Panc1 (cell line): ENCODE measurements around the gene LCE7A. TPM values are rescaled to one million over a fixed set of nuclear protein-coding genes. Genes with fewer than 3 reads are reported as not detected.

Experiments used
- ATAC-seq: fragments of 200-7000 bp; cut with Tn5 transposase; 2 replicates; pipeline ENCODE4 v1.9.1; 2020; ENCODE audit warnings: mild to moderate bottlenecking, moderate library complexity
- BruUV-seq: library from RNA; stranded (reverse); fragments of 400-500 nt; replicated peaks from 2 replicates; lab custom pipeline; 2021; lab: Mats Ljungman, UMichigan
- CTCF ChIA-PET: fragments of 300-600 bp; sonication (Branson Sonifier 250); formaldehyde crosslinking; loops from one replicate; lab custom pipeline; 2022; ENCODE audit warnings: antibody characterized with exemption; lab: Charles Lee
- POLR2A ChIA-PET: fragments of 300-600 bp; sonication (Branson Sonifier 250); formaldehyde crosslinking; loops from one replicate; lab custom pipeline; 2022; ENCODE audit warnings: antibody characterized with exemption; lab: Charles Lee
- DNase-seq: peaks from one replicate; pipeline ENCODE4 v3.0.0-alpha.2; 2010; ENCODE audit warnings: low read depth, low spot score
- H3K27ac ChIP-seq: 2 replicates; pipeline ENCODE4 v1.5.1; 2011; ENCODE audit warnings: mild to moderate bottlenecking, low read length, inconsistent platforms
- H3K27me3 ChIP-seq: fragments of 200-500 bp; sonication (Bioruptor generic); 2 replicates; pipeline ENCODE4 v1.6.0; 2014; ENCODE audit warnings: low read length, inconsistent platforms; ENCODE audit not compliant: control insufficient read depth, insufficient read depth
- H3K36me3 ChIP-seq: fragments of 200-500 bp; sonication (Bioruptor generic); 2 replicates; pipeline ENCODE4 v1.5.1; 2014; ENCODE audit warnings: inconsistent platforms, mild to moderate bottlenecking, low read length, moderate library complexity; ENCODE audit not compliant: control insufficient read depth, insufficient read depth
- H3K4me1 ChIP-seq: 2 replicates; pipeline ENCODE4 v1.5.1; 2011; ENCODE audit warnings: inconsistent platforms, mild to moderate bottlenecking, low read length, moderate library complexity; ENCODE audit not compliant: control insufficient read depth, insufficient read depth
- H3K4me3 ChIP-seq, 2 experiments: 2 replicates each; pipeline ENCODE4 v1.5.1; 2011 to 2012; ENCODE audit warnings: low read depth in 2 of 2, low read length in 2 of 2, mild to moderate bottlenecking in 2 of 2, inconsistent platforms in 1 of 2, moderate library complexity in 1 of 2
- H3K9me3 ChIP-seq: fragments of 200-500 bp; sonication (Bioruptor generic); 2 replicates; pipeline ENCODE4 v1.5.1; 2014; ENCODE audit warnings: low read depth, mild to moderate bottlenecking, inconsistent platforms, low read length, moderate library complexity; ENCODE audit not compliant: control insufficient read depth, insufficient read depth
- POLR2AphosphoS5 ChIP-seq: IDR thresholded peaks from 2 replicates; pipeline ENCODE4 v1.6.1; 2012; ENCODE audit warnings: mild to moderate bottlenecking, low read depth, low read length, moderate library complexity
- SIN3A ChIP-seq: IDR thresholded peaks from 2 replicates; pipeline ENCODE4 v1.6.1; 2012; ENCODE audit warnings: low read depth, mild to moderate bottlenecking, low read length, moderate library complexity, borderline replicate concordance; ENCODE audit not compliant: insufficient read depth
- TCF7L2 ChIP-seq: IDR thresholded peaks from 2 replicates; pipeline ENCODE4 v1.6.1; 2011; ENCODE audit warnings: mild to moderate bottlenecking, low read depth, low read length, inconsistent platforms
- in situ Hi-C: cut with HindIII; loops from 2 replicates; pipeline ENCODE4 v1.10.0; 2016; ENCODE audit warnings: low sequenced_read_pairs, low pct_unique_long_range_greater_than_20kb
- intact Hi-C: fragments of 100-400 bp; cut with micrococcal nuclease; formaldehyde crosslinking; loops from one replicate; pipeline ENCODE4 v1.10.0; 2022; ENCODE audit not compliant: unreplicated experiment
- total RNA-seq: library from RNA; stranded (reverse); gene quantifications from one replicate; pipeline ENCODE4 v1.2.1, GENCODE V29; 2021; ENCODE audit not compliant: unreplicated experiment
- TF ChIP-seq, protein P1 (sequence below): fragments of 450-650 bp; IDR thresholded peaks from 2 replicates; pipeline ENCODE4 v1.5.1; 2017; ENCODE audit warnings: mild to moderate bottlenecking
- TF ChIP-seq, protein P2 (sequence below), 2 experiments: IDR thresholded peaks; 2 replicates each; pipeline ENCODE4 v1.6.1; 2011 to 2012; ENCODE audit warnings: low read depth in 2 of 2, control low read depth in 1 of 2, low read length in 1 of 2, mild to moderate bottlenecking in 1 of 2, moderate library complexity in 1 of 2; ENCODE audit not compliant: insufficient read depth in 1 of 2

Gene LCE7A
- total RNA-seq, 1 experiment from 2014 or later = not detected

DNA sequence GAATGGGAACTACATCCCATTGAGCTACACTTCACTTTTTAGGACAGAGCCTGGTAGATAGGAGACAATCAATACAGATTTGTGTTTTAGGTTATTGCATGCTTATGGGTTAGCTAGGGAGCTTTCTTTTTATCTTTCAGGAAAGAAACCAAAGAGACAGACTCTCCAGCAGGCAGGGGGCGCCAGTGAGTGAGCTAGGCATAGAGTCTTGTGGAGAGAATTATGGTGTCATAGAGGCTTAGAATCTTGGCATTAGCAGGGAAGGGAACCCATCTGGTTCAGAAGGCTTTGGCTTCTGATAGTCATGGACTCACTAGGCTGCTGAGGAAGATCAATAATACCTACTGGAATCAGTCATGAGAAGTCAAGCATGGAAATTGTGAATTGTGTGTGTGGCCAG lies 18.2 kb downstream of the LCE7A start, which contains the start of gene SMCP:
TSS of gene SMCP (plus strand) at position 281 of the 400 bp plus-strand sequence. CDS start 6,101 bp downstream, outside the sequence.
- TF ChIP-seq SIN3A = no peak
- TF ChIP-seq, protein P1, sequence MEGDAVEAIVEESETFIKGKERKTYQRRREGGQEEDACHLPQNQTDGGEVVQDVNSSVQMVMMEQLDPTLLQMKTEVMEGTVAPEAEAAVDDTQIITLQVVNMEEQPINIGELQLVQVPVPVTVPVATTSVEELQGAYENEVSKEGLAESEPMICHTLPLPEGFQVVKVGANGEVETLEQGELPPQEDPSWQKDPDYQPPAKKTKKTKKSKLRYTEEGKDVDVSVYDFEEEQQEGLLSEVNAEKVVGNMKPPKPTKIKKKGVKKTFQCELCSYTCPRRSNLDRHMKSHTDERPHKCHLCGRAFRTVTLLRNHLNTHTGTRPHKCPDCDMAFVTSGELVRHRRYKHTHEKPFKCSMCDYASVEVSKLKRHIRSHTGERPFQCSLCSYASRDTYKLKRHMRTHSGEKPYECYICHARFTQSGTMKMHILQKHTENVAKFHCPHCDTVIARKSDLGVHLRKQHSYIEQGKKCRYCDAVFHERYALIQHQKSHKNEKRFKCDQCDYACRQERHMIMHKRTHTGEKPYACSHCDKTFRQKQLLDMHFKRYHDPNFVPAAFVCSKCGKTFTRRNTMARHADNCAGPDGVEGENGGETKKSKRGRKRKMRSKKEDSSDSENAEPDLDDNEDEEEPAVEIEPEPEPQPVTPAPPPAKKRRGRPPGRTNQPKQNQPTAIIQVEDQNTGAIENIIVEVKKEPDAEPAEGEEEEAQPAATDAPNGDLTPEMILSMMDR = peak; percentile 44; the same call in 1 of the 2 replicates
- no peak for TF ChIP-seq TCF7L2
- Histone ChIP-seq H3K27ac (no peak within 1 kb of the TSS), H3K9me3 (no peaks in the 10 kb centered on the region), H3K4me3 (no peak within 1 kb of the TSS), H3K27me3 (no peaks in the 10 kb centered on the region), H3K4me1 (no peaks in the 10 kb centered on the region), H3K36me3 (no peaks in the 10 kb centered on the region)
- in situ Hi-C loops = no loop called here
- intact Hi-C loops = loop anchor here (10.0 kb wide), 1 partner anchor 157 kb away; the partner anchor contains the start of gene SPRR1B
- BruUV-seq = no TSS peak
- CTCF ChIA-PET = no interaction called here
- no peak for DNase-seq
- POLR2A ChIA-PET = no interaction called here
- no peak for ATAC-seq

DNA sequence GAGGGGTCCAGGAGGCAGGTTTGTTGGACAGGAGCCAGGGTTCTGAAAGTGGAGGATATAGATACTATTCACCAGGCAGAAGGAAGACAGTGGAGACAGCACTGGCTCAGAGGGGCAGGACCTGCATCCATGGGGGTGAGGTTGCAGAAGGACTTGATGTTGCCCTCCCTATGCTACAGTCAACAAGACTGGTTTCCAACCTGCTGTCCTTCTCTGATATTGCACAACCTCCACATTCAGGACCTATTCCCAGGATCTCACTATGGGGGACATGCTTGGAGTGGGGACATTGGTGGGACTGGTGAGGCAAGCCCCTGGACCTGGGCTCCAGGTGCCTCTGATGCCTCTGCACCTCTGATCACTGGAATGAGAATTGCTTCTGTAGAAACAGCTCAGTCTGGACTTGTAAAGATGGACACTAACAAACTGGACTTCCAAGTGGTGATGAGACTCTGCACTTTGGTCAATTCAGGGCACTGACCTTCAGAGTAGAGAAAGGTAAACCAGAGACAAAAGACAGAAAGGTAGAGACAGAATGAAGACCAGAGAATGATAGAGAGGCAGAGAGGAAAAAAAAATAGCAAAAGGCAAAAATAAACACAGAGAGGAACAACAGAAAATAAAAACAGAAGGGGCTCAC lies 19.9 kb downstream of the LCE7A start:
- ATAC-seq (no peak), DNase-seq (no peak)
- ChIA-PET POLR2A (no interaction called here), CTCF (no interaction called here)
- in situ Hi-C loops = no loop called here
- Histone ChIP-seq H3K27ac (no peak overlapping the region), H3K4me1 (no peaks in the 10 kb centered on the region), H3K4me3 (no peak overlapping the region), H3K9me3 (no peaks in the 10 kb centered on the region), H3K36me3 (no peaks in the 10 kb centered on the region), H3K27me3 (no peaks in the 10 kb centered on the region; the same call in 1 of the 2 replicates)
- intact Hi-C loops = loop anchor here (10.0 kb wide), 1 partner anchor 155 kb away; the partner anchor contains the start of gene SPRR1B
- TF ChIP-seq POLR2AphosphoS5 (no peak), TCF7L2 (no peak), SIN3A (no peak)
- TF ChIP-seq, protein P1 = no peak
- TF ChIP-seq, protein P2, sequence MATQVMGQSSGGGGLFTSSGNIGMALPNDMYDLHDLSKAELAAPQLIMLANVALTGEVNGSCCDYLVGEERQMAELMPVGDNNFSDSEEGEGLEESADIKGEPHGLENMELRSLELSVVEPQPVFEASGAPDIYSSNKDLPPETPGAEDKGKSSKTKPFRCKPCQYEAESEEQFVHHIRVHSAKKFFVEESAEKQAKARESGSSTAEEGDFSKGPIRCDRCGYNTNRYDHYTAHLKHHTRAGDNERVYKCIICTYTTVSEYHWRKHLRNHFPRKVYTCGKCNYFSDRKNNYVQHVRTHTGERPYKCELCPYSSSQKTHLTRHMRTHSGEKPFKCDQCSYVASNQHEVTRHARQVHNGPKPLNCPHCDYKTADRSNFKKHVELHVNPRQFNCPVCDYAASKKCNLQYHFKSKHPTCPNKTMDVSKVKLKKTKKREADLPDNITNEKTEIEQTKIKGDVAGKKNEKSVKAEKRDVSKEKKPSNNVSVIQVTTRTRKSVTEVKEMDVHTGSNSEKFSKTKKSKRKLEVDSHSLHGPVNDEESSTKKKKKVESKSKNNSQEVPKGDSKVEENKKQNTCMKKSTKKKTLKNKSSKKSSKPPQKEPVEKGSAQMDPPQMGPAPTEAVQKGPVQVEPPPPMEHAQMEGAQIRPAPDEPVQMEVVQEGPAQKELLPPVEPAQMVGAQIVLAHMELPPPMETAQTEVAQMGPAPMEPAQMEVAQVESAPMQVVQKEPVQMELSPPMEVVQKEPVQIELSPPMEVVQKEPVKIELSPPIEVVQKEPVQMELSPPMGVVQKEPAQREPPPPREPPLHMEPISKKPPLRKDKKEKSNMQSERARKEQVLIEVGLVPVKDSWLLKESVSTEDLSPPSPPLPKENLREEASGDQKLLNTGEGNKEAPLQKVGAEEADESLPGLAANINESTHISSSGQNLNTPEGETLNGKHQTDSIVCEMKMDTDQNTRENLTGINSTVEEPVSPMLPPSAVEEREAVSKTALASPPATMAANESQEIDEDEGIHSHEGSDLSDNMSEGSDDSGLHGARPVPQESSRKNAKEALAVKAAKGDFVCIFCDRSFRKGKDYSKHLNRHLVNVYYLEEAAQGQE (IDR thresholded peaks at IDR 0.05; ENCODE audit: insufficient read depth in 1 of 2, low read depth in 2 of 2, low read length in 1 of 2) = no peak
- BruUV-seq = no TSS peak
